MM.1S (cell line): ENCODE results near the gene UQCRH.
"Not testable (repeated sequence)": the region's sequence is repeated elsewhere in the genome, so short reads cannot be mapped to it uniquely, and the experiment has no call there.

Experiments used
- DNase-seq: peaks from one replicate; pipeline ENCODE4 v3.0.0-alpha.2; 2015
- H2AFZ ChIP-seq: fragments of 300-600 bp; sonication (generic); 2 replicates; pipeline ENCODE4 v1.6.0; 2016; ENCODE audit warnings: antibody characterized with exemption, low read length
- H3F3A ChIP-seq: fragments of 300-600 bp; sonication (generic); 2 replicates; pipeline ENCODE4 v1.6.1; 2016; ENCODE audit warnings: mild to moderate bottlenecking, antibody characterized with exemption, low read length, moderate library complexity, mixed read lengths; ENCODE audit not compliant: insufficient read depth
- H3K27ac ChIP-seq: fragments of 300-600 bp; sonication (generic); 2 replicates; pipeline ENCODE4 v1.5.1; 2016; ENCODE audit warnings: mild to moderate bottlenecking, low read length
- H3K27me3 ChIP-seq: fragments of 300-600 bp; sonication (generic); replicated peaks from 2 replicates; pipeline ENCODE4 v1.6.0; 2016; ENCODE audit warnings: low read length; ENCODE audit not compliant: insufficient read depth
- H3K36me3 ChIP-seq: fragments of 300-600 bp; sonication (generic); replicated peaks from 2 replicates; pipeline ENCODE4 v1.6.1; 2016; ENCODE audit warnings: mild to moderate bottlenecking, low read length, mixed read lengths; ENCODE audit not compliant: insufficient read depth
- H3K4me1 ChIP-seq: fragments of 300-600 bp; sonication (generic); 2 replicates; pipeline ENCODE4 v1.6.1; 2016; ENCODE audit warnings: low read length, mixed read lengths
- H3K4me2 ChIP-seq: fragments of 300-600 bp; sonication (generic); 2 replicates; pipeline ENCODE4 v1.6.0; 2016; ENCODE audit warnings: low read depth, low read length
- H3K4me3 ChIP-seq: fragments of 300-600 bp; sonication (generic); 2 replicates; pipeline ENCODE4 v1.5.1; 2016; ENCODE audit warnings: low read length, mixed read lengths
- H3K79me2 ChIP-seq: fragments of 300-600 bp; sonication (generic); 2 replicates; pipeline ENCODE4 v1.6.1; 2016; ENCODE audit warnings: mixed run types, low read length, mixed read lengths
- H3K9ac ChIP-seq: fragments of 300-600 bp; sonication (generic); 2 replicates; pipeline ENCODE4 v1.6.1; 2016; ENCODE audit warnings: low read length, mixed read lengths
- H3K9me2 ChIP-seq: fragments of 300-600 bp; sonication (generic); replicated peaks from 2 replicates; pipeline ENCODE4 v1.6.1; 2016; ENCODE audit warnings: mild to moderate bottlenecking, low read length, mixed read lengths; ENCODE audit not compliant: insufficient read depth
- H3K9me3 ChIP-seq: fragments of 300-600 bp; sonication (generic); replicated peaks from 2 replicates; pipeline ENCODE4 v1.6.1; 2016; ENCODE audit warnings: mild to moderate bottlenecking, low read length, mixed read lengths; ENCODE audit not compliant: insufficient read depth
- H4K20me1 ChIP-seq: fragments of 300-600 bp; sonication (generic); 2 replicates; pipeline ENCODE4 v1.6.1; 2016; ENCODE audit warnings: mild to moderate bottlenecking, low read length, moderate library complexity, mixed read lengths; ENCODE audit not compliant: insufficient read depth
- EZH2 ChIP-seq: fragments of 300-600 bp; sonication (generic); optimal IDR thresholded peaks from 2 replicates; pipeline ENCODE3; 2017; ENCODE audit warnings: low read depth, mild to moderate bottlenecking, antibody characterized with exemption, low read length, mixed read lengths
- EZH2phosphoT487 ChIP-seq: fragments of 300-600 bp; sonication (generic); IDR thresholded peaks from 2 replicates; pipeline ENCODE4 v1.6.1; 2018; ENCODE audit warnings: antibody characterized with exemption, low read length
- TF ChIP-seq, protein P1 (sequence below): fragments of 300-600 bp; sonication (generic); IDR thresholded peaks from 2 replicates; pipeline ENCODE4 v1.5.1; 2016; ENCODE audit warnings: antibody characterized with exemption, low read length, mixed read lengths

Gene UQCRH

GRCh38 chr1:46310321-46310720 lies 6.8 kb downstream of the UQCRH start:
- peaks cover 69% of the 10 kb centered on the region for H3K79me2 ChIP-seq
- H3K9me3 ChIP-seq = no peaks in the 10 kb centered on the region
- peaks cover 10% of the 10 kb centered on the region for H3K36me3 ChIP-seq
- H4K20me1 ChIP-seq = peaks cover 29% of the 10 kb centered on the region
- H3F3A ChIP-seq = peaks cover 6% of the 10 kb centered on the region; the same call in 1 of the 2 replicates
- H3K4me2 ChIP-seq = no peak overlapping the region
- no peak overlapping the region for H3K27ac ChIP-seq
- H3K9me2 ChIP-seq = no peaks in the 10 kb centered on the region
- no peak overlapping the region for H3K4me3 ChIP-seq
- DNase-seq = no peak
- no peaks in the 10 kb centered on the region for H3K4me1 ChIP-seq
- H3K9ac ChIP-seq = no peak overlapping the region
- TF ChIP-seq EZH2 = no peak
- no peak overlapping the region for H2AFZ ChIP-seq
- no peaks in the 10 kb centered on the region for H3K27me3 ChIP-seq

GRCh38 chr1:46315669-46316403 lies 12.3 kb downstream of the UQCRH start:
- Histone ChIP-seq H3F3A (peaks cover 13% of the 10 kb centered on the region), H4K20me1 (no peaks in the 10 kb centered on the region), H3K27ac (no peak overlapping the region), H2AFZ (no peak overlapping the region), H3K27me3 (no peaks in the 10 kb centered on the region), H3K79me2 (peaks cover 19% of the 10 kb centered on the region), H3K4me2 (no peak overlapping the region), H3K9ac (no peak overlapping the region), H3K9me2 (no peaks in the 10 kb centered on the region), H3K4me3 (no peak overlapping the region), H3K9me3 (no peaks in the 10 kb centered on the region), H3K36me3 (peaks cover 5% of the 10 kb centered on the region; the same call in 1 of the 2 replicates), H3K4me1 (no peaks in the 10 kb centered on the region)
- DNase-seq = no peak
- TF ChIP-seq, protein P1, sequence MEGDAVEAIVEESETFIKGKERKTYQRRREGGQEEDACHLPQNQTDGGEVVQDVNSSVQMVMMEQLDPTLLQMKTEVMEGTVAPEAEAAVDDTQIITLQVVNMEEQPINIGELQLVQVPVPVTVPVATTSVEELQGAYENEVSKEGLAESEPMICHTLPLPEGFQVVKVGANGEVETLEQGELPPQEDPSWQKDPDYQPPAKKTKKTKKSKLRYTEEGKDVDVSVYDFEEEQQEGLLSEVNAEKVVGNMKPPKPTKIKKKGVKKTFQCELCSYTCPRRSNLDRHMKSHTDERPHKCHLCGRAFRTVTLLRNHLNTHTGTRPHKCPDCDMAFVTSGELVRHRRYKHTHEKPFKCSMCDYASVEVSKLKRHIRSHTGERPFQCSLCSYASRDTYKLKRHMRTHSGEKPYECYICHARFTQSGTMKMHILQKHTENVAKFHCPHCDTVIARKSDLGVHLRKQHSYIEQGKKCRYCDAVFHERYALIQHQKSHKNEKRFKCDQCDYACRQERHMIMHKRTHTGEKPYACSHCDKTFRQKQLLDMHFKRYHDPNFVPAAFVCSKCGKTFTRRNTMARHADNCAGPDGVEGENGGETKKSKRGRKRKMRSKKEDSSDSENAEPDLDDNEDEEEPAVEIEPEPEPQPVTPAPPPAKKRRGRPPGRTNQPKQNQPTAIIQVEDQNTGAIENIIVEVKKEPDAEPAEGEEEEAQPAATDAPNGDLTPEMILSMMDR = no peak
- no peak for TF ChIP-seq EZH2phosphoT487
- no peak for TF ChIP-seq EZH2

GRCh38 chr1:46317323-46317722 lies 13.8 kb downstream of the UQCRH start:
- Histone ChIP-seq H3K9me3 (no peaks in the 10 kb centered on the region), H3K27me3 (no peaks in the 10 kb centered on the region), H3K4me1 (no peaks in the 10 kb centered on the region), H3K79me2 (peaks cover 9% of the 10 kb centered on the region; the same call in 1 of the 2 replicates), H4K20me1 (no peaks in the 10 kb centered on the region), H3F3A (peaks cover 13% of the 10 kb centered on the region), H2AFZ (no peak overlapping the region), H3K4me2 (no peak overlapping the region), H3K4me3 (no peak overlapping the region), H3K9ac (no peak overlapping the region), H3K36me3 (peaks cover 5% of the 10 kb centered on the region; the same call in 1 of the 2 replicates), H3K9me2 (no peaks in the 10 kb centered on the region), H3K27ac (no peak overlapping the region)
- TF ChIP-seq EZH2 (no peak), EZH2phosphoT487 (no peak)
- TF ChIP-seq, protein P1 = no peak
- DNase-seq = no peak

- H3K36me3 ChIP-seq, H3K4me2 ChIP-seq, H3K4me3 ChIP-seq, H4K20me1 ChIP-seq, DNase-seq, H3K79me2 ChIP-seq, H3K27me3 ChIP-seq, H3K27ac ChIP-seq, H3K9me3 ChIP-seq, H2AFZ ChIP-seq, H3K4me1 ChIP-seq, H3K9ac ChIP-seq, H3K9me2 ChIP-seq: not testable (repeated sequence)
- H3F3A ChIP-seq = peaks cover 13% of the 10 kb centered on the region
Measured at GRCh38 chr1:46319301-46319700, 15.8 kb downstream of the UQCRH start.

- peaks cover 14% of the 10 kb centered on the region for H3F3A ChIP-seq
Measured at GRCh38 chr1:46319960-46320914, 16.7 kb downstream of the UQCRH start.

DNA sequence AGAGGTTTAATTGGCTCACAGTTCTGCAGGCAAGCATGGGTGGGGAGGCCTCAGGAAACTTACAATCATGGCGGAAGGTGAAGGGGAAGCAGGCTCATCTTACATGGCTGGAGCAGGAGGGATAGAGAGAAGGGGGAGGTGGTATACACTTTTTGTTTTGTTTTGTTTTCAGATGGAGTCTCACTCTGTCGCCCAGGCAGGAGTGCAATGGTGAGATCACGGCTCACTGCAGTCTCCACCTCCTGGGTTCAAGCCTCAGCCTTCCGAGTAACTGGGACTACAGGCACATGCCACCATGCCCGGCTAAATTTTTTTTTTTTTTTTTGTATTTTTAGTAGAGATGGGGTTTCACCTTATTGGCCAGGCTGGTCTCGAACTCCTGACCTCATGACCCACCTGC lies 18.7 kb downstream of the UQCRH start:
- H3K4me3 ChIP-seq, H3K9me2 ChIP-seq, H4K20me1 ChIP-seq, H3K4me2 ChIP-seq, H3K27ac ChIP-seq, H3K27me3 ChIP-seq, H3K4me1 ChIP-seq, H3K9me3 ChIP-seq, H3K9ac ChIP-seq, H2AFZ ChIP-seq, DNase-seq, H3K36me3 ChIP-seq: not testable (repeated sequence)
- Histone ChIP-seq H3K79me2 (peaks cover 15% of the 10 kb centered on the region), H3F3A (peaks cover 16% of the 10 kb centered on the region)

More at GRCh38 chr1:46319960-46320914, 16.7 kb downstream of the UQCRH start:
- not testable (repeated sequence) for H3K9ac ChIP-seq, H3K4me3 ChIP-seq, H3K27me3 ChIP-seq, H2AFZ ChIP-seq, H3K79me2 ChIP-seq, H3K9me2 ChIP-seq, DNase-seq, H3K9me3 ChIP-seq, H3K4me2 ChIP-seq, H3K27ac ChIP-seq, H3K36me3 ChIP-seq, H3K4me1 ChIP-seq, H4K20me1 ChIP-seq
